Fibroblast of gingiva (primary cell): ENCODE data around the gene KRR1.
"Not testable (repeated sequence)": the region's sequence is repeated elsewhere in the genome, so short reads cannot be mapped to it uniquely, and the experiment has no call there.

ENCODE experiments used
- DNase-seq: peaks from one replicate; pipeline ENCODE4 v3.0.0-alpha.2; 2011; ENCODE audit warnings: low read depth

Gene KRR1

DNA sequence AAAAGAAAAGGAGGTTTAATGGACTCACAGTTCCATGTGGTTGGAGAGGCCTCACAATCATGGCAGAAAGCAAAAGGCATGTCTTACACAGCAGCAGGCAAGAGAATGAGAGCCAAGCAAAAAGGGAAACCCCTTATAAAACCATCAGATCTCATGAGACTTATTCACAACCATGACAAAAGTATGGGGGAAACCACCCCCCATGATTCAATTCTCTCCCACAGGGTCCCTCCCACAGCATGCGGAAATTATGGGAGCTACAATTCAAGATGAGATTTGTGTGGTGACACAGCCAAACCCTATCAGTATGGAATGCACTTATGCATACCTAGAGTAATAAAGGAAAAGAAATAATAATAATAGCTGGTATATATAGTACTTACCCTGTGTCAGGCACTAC, 35.3 kb downstream of the KRR1 start:
- no peak for DNase-seq

GRCh38 chr12:75474116-75474515, 37.3 kb downstream of the KRR1 start:
- no peak for DNase-seq

DNA sequence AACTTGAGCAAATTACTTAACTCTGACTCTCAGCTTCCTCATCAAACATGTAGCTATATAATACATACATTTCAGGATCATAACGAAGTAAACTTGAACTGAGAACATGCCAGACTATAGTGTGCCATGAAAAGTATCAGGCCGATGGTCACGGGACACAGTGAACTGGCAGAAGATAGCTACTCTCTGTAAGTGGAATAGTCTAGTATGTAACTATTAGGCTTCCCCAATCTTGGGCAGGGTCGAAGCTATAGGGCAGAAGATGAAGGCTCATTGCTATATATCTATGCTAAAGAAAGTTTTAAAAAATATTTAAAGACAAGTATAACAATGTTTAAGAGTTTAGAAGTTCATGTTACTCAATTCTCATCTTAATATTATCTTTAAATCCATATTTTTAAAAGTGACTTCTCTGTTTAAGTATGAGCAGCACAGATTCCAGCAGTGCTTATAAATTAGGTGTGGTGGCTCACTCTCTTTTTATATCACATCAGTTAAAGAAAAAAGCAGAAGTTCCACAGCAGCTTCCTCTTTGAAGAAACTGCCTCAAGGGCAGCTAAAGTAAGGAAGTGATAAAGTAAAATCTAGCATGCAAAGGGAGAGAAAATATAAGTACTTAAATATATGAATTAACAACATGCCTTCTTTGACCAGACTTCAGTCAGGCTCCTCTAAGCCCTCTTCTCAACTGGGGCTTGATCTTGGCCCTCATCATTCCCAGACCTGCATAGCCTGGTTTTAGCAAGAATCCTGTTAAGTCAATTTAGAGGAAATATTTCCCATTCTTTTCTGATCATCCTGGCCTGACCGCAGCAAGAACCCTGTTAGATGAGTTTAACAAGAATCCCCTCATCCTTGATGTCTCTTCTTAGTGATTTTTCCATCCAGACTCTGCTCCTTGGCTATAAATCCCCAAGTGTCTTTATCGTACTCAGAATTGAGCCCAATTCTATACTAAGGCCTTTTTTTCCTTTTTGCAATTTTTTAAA, 39.2 kb downstream of the KRR1 start:
- no peak for DNase-seq

DNA sequence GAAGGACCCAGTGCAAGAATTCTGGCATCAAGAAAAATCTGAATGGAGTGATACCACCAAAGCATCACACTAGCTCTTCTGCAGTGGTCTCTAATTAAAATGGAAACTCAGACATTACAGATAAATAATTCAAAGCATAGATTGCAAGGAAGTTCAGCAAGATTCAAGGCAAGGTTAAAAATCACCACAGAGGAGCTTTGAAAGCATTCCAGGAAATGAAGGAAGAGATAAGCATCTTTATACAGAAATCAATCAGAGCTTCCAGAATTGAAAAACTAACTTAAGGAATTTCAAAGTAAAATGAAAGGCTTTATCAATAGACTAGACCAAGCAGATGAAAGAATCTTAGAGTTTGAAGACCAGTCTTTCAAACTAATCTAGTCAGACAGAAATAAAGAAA, 51.2 kb downstream of the KRR1 start:
- DNase-seq: no peak

DNA sequence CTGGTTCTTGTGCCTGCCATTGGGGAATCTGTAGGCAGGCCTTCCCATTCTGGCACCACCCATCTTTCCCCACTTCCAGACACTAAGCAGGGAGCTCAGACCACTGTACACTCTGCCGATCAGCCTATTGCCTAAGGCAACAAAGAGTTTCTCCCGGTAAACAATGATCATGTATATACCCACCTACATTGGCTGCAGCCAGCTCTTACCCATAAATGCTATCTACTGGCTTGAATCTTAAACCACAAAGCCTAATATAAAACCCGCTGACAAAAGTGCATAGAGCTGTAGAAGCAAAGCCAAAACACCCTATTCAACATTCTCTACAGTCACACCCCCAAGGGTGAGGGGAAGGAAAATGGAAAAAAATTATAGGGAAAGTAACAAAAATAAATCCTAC, 51.7 kb downstream of the KRR1 start:
- DNase-seq: no peak

DNA sequence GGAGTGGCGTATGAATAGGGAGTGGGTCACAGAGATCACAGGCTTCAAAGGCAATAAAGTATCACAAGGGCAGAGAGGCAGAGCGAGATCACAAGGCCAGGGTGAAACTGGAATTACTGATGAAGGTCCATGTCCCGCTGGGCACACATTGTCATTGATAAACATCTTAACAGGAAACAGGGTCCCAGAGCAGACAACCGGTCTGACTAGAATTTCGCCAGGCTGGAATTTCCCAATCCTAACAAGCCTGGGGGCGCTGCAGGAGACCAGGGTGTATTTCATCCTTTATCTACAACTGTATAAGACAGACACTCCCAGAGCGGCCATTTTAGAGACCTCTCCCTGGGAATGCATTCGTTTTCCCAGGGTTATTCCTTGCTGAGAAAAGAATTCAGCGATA, 53.5 kb downstream of the KRR1 start:
- not testable (repeated sequence) for DNase-seq

GRCh38 chr12:75457191-75457590, 54.2 kb downstream of the KRR1 start:
- DNase-seq: no peak

DNA sequence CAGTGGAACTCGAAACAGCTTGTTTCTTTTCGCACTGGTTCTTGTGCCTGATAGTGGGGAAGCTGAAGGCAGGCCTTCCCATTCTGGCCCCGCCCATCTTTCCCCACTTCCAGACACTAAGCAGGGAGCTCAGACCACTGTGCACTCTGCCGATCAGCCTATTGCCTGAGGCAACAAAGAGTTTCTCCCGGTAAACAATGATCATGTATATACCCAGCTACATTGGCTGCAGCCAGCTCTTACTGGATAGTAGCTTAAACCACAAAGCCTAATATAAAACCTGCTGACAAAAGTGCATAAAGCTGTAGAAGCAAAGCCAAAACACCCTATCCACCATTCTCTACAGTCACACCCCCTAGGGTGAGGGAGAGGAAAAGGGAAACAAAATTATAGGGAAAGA, 55.6 kb downstream of the KRR1 start:
- DNase-seq: no peak

DNA sequence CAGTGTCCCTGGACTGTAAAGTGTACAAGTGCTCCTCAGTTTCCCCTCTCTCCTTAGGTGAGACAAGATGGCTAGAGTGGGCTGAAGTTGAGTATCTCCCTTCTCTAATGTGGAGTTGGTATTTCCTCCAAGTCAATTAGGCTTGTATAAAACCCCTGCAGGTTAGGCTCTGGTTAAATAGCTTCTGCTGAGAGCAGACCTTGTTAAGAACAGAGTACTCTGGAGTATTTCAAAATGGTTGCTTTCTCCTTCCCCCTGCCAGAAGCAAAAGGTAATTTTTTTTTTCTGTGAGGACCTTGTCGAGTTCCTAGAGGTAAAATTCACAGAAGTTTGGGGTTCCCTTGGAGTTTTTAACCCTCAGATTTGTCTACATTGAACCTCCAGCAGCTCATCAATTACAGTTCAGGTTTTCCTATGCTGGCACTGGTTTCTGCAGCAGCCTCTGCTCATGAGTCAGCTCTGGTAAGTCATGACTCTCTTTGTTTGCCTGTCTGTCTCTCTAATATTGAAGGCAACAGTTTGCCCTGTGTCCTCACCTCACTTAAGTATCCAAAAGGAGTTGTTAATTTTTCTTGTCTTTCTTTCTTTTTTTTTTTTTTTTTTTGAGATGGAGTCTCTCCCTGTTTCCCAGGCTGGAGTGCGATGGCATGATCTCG, 58.6 kb downstream of the KRR1 start:
- no peak for DNase-seq

- DNase-seq: no peak
These were observed 63.6 kb downstream of the KRR1 start for GRCh38 chr12:75447691-75448393.

- peak; percentile 57 for DNase-seq
These were observed 64.6 kb downstream of the KRR1 start for GRCh38 chr12:75446857-75447256.

GRCh38 chr12:75445137-75445507, 66.3 kb downstream of the KRR1 start:
- not testable (repeated sequence) for DNase-seq

DNA sequence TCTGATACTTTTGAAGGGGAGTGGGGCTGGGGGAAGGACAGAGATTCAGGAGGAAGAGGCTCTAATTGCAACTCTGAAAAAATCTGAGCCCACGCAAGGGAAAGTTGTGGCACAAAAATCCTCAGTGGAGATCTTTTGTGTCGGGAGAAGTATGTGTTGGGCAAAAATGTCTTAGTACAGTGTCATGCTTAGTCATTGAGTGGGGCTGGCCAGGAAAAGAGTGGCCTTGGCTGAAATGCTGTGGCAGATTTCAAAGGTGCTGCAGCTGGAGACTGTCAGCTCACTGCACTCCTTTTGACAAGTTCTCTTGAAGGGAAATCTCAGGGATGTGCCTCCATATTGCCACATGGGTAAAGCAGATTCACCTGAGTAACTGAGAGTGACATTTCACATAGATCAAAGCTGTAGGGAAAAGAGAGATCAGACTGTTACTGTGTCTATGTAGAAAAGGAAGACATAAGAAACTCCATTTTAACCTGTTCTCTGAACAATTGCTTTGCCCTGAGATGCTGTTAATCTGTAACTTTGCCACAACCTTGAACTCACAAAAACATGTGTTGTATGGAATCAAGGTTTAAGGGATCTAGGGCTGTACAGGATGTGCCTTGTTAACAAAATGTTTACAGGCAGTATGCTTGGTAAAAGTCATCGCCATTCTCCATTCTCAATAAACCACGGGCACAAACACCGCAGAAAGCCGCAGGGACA, 66.8 kb downstream of the KRR1 start:
- peak; percentile 39 for DNase-seq

DNA sequence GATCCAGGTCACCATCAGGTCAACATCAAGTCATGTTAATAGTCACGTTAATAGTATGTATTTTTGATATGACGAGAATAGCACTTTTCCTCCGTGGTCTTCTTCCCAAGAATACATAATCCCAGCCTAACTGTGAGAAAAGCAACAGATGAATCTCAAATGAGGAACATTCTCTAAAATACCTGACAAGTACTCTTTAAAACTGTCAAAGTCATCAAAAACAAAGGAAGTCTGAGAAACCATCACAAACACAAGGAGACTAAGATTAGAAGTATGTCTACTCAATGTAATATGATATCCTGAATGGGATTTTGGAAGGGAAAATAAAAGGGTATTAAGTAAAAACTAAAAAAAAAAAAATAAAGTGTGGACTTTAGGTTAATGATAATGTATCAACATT, 67.7 kb downstream of the KRR1 start:
- DNase-seq: no peak

- not testable (repeated sequence) for DNase-seq
These were observed 69.0 kb downstream of the KRR1 start for GRCh38 chr12:75442454-75442853.

- DNase-seq: not testable (repeated sequence)
These were observed 69.5 kb downstream of the KRR1 start for GRCh38 chr12:75441687-75442449.
